Measurements from ENCODE around the gene HMCN2.
"Not testable (repeated sequence)": the region's sequence is repeated elsewhere in the genome, so short reads cannot be mapped to it uniquely, and the experiment has no call there.

Gene HMCN2

DNA sequence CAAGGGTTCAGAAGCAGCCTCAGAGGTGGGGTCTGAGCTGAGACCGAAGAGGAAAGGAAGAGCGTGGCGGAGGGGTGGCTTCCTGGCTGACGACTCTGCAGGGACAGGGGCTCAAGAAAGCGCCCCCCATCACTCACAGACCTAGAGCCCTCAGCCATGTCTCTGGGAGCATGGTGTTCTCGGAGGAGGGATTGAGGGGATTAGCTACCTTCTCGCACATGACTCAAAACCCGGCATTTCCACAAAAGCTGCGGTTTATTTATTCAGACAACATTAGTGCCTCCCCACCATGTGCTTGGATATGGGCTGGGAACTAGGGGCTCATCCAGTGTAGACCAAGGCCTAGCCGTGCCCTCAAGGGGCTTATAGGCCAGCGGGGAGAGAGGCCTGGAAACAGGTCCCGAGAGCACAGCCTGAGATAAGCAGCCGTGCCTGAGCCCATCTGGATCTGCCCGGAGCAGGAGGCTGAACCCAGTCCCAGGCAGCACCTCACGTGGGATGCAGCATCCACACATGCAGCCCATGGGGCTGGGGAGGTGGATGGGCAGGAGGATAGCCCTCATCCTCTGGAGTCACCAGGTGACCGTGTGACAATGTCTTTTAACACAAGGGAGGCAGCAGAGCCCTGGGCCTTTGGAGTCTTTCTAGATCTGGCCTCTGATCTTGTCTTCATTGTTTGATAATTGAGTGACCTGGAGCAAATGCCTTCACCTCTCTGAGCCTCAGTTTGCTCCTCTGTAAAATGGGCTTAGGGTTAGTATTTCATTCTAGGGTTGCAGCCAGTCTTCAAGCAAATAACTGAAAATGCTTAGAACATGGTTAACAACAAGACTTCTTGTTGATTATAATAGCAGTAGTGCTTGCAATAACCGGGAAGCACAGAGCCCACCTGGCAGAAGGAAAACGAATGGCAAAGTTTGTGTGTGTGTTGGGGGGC, 878 bp upstream of the HMCN2 start:
- no peak for DNase-seq (ENCODE audit: low read depth in 2 of 2)

DNA sequence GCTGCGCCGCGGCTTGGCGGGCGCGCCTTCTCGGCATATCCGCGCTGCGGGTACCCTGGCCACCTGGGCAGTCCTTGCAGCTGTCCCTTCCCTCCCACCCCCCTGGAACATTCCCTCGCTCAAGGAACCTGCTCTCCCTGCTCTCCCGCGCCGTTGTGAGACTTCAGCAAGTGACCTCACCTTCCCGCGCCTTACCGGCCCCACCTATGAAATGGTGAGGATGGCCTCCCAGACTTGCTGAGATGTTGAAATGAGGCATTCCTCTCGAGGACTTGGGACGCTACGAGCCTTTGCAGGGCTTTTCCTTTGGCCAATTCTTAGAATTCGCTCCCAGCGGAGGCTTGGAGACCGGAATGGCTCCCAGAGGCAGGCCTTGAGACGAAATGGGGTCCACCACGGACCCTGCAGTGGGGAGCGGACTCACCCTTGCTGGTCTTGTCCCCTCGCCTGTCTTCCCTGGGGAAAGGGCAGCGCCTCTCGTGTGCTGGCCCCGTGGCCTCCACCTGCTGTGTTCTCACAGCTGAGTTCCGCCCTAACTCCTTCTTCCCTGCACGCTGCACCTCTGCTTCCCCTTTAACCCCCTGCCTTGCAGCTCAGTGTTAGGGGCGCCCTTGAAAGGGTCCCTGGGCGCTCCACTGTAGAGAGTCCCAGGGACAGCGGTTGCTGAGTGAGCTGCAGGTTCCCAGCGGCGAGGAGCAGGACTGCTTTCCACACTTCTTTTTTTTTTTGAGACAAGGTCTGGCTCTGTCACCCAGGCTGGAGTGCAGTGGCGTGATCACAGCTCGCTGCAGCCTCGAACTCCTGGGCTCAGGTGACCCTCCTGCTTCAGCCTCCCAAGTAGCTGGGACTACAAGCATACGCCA, 907 bp downstream of the HMCN2 start:
- no peak for DNase-seq (ENCODE audit: low read depth in 2 of 2)

GRCh38 chr9:130267930-130268329, 2.4 kb downstream of the HMCN2 start:
- no peak for DNase-seq (ENCODE audit: low read depth in 2 of 2)

GRCh38 chr9:130268521-130269211, 3.1 kb downstream of the HMCN2 start:
- DNase-seq (ENCODE audit: low read depth in 2 of 2), result no peak

DNA sequence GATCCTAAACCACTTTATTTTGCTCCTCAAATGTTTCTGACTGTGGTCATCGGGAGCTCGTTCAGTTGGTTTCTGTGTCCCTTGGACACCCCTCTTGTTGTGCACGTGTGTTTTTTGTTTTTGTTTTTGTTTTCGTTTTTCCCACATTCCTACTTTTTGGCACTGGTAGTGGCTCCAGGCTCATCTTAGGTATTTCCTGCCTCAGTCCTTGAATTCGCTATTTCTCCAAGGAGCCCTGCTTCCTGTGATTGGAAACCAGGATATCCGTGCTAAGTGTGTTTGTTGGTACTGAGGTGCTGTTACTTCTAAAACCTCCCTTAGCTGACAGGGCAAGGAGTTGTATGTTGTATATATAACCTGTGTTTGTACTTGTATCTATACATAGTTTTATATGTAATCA, 5.9 kb downstream of the HMCN2 start:
- DNase-seq (ENCODE audit: low read depth in 2 of 2), result no peak

DNA sequence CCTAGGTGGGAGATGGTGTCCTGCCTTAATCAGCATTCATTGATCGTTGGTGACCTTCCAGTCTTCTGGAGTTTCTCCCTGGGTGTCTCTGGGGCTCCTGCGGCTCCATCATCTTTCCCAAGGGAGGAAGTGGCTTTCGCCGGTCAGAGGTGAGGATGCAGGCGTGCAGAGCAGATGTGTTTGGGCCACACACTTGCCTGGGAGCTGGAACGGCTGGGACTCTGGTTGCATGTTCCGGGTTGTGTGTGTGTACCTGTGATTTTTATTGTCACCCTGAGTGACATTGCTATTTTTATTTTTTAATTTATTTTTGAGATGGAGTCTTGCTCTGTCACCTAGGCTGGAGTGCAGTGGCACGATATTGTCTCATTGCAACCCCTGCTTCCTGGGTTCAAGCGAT, 9.6 kb downstream of the HMCN2 start:
- DNase-seq (ENCODE audit: low read depth in 2 of 2), result no peak

DNA sequence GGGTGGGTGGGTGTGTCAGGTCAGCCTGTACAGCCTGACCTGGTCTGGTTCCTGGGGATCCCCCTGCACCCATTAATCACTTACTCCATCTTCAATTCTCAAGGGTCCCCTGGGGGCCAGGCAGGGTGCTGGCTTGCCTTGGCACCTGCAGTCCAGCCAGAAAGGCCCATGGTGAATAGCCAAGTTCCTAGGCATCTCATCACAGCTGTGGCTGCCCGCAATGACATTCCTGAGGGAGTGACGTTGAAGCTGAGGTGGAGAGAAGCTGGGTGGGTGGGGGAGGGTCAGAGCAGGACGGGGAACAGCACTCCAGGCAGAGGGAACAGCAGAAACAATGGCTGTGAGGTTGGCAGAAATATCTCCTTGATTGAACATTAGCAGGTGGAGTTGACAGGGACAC, 10.6 kb downstream of the HMCN2 start:
- no peak for DNase-seq (ENCODE audit: low read depth in 2 of 2)

DNA sequence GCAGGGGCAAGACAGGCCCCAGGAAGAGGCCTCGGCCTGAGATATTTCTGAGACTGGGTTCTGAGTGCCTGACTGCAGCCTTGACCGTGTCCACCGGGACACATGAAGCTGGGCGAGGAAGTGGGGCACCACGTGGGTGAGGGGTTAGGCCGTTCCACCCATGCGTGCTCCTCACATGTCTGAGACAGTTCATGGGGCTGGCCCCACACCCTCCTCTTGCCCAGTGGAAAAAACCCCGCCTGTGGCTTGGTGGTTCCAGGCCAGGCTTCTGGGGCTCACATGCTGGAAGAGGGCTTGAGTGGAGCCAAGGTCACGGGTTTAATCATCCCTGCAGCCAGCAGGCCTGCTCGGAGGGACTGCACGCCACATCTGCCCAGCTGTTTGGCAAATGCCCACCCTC, 11.4 kb downstream of the HMCN2 start:
- DNase-seq (ENCODE audit: low read depth in 2 of 2), result no peak

GRCh38 chr9:130277525-130277924, 12.0 kb downstream of the HMCN2 start:
- DNase-seq (ENCODE audit: low read depth in 2 of 2), result not testable (repeated sequence)

- DNase-seq (ENCODE audit: low read depth in 2 of 2), result no peak
These were observed 18.1 kb downstream of the HMCN2 start for GRCh38 chr9:130283539-130284248.

GRCh38 chr9:130284249-130284625, 18.7 kb downstream of the HMCN2 start:
- no peak for DNase-seq (ENCODE audit: low read depth in 2 of 2)

DNA sequence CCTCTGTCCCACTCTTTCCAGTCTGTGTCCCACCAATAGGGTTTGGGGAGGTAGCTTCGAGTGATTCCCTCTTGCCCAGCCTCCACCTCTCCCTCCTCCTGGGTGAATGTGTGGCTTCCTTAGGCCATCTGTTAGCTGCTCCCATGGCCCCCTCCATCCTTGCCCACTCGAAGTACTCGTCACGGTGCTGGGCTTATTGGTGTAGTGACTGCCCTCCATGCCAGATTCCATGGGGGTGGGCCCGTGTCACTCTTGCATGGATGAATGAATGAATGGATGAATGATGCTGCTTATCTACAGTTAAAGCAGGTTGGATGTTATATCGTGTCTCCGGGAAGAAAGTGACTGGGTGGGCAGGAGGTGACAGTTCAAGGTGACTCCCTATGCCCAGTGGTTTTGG, 19.1 kb downstream of the HMCN2 start:
- DNase-seq (ENCODE audit: low read depth in 2 of 2), result no peak

DNA sequence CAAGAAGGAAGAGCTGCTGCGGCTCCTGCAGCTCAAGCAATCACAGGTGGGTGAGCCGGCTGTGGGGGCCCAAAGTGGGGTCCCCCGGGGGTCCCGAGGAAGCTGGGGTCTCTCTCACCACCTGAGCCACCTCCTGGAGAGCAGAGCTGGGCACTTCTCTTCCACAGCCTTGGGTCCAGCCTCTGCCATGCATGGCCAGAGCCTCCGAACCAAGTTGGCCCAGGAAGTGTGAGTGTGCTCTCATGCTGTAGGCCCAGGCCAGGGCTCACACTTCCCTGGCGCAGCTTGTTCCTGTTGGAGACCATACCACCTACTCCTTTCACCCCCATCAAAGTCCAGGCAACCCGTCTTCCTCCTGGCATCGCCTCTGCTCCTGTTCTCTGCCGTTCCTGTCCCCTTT, 19.7 kb downstream of the HMCN2 start:
- DNase-seq (ENCODE audit: low read depth in 2 of 2), result no peak

DNA sequence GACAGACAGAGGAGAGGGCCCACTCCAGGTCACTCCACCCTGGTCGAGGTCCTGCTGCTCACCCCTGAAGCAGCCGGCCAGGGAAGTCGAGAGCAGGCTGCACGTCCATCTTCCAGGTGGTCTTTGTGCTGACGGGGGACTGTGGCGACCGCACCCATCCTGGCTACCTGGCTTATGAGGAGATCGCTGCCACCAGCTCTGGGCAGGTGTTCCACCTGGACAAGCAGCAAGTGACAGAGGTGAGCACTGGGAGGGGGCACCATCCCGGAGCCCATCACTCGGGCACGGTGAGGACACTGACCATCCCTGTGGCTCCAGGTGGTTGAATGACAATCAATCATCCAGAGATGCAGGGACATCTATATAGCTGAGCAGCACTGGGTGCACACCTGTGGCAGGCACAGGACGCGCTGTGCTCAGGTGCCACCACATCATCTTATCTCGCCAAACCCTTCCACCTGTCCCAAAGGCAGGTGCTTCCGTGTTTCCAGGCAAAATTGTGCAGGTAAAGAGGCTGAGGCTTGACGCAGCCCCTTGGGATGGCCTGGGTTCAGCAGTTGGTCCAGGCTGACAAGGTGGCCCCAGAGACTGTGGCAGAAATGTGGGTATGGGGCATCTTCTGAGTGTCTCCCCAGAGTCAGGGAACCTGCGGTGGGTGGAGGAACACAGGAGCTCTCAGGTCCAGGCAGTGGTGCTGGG, 20.7 kb downstream of the HMCN2 start:
- no peak for DNase-seq (ENCODE audit: low read depth in 2 of 2)

DNA sequence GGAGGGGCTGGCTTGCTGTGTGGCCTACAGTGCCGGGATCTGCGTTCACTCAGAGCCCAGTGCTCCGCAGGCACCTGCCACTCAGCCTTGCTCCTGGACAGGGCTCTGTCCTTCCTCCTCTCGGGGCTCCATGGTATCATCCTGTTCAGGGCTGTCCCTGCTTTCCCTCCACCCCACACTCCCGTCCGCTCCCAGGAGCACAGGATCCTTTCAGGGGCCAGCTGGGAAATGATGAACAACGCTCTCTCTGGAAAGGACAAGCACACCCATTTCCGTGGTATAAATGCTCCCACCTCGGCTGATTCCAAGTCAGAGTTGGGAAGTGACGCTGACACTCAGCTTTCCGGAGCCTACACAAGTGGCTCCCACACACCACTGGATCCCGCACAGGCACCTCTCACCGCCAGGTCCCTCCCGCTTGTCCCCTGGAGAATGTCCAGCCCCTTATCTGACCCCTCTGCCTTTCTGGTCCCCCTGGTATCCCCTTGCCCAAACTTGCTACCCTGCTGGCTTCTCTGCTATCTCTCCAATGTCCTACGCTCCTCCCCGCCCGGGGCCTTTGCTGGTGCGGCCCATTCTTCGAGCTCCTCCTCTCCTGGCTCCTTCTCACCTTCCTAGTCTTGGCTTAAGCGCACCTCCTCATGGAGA, 21.3 kb downstream of the HMCN2 start:
- no peak for DNase-seq (ENCODE audit: low read depth in 2 of 2)

- no peak for DNase-seq (ENCODE audit: low read depth in 2 of 2)
These were observed 22.2 kb downstream of the HMCN2 start for GRCh38 chr9:130287736-130288135.

DNA sequence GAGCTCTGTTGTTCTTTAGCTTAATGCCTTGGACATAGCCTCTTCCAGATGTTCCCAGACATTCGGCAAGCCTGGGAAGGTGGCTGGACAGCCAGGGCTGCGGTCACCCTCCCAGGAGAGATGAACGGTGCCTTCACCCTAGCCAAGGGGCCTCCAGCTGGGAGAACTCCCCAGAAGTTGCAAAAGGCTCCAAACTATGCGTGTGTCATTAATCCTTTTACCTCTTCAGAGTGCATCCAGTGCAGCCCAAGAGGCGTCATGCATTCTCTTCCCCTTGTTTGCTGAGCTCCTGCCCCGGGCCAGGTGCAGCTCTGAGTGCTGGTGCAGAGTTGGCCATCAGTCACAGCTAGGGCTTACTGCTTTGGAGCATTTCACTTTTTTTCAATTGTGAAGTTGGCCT, 22.8 kb downstream of the HMCN2 start:
- no peak for DNase-seq (ENCODE audit: low read depth in 2 of 2)

DNA sequence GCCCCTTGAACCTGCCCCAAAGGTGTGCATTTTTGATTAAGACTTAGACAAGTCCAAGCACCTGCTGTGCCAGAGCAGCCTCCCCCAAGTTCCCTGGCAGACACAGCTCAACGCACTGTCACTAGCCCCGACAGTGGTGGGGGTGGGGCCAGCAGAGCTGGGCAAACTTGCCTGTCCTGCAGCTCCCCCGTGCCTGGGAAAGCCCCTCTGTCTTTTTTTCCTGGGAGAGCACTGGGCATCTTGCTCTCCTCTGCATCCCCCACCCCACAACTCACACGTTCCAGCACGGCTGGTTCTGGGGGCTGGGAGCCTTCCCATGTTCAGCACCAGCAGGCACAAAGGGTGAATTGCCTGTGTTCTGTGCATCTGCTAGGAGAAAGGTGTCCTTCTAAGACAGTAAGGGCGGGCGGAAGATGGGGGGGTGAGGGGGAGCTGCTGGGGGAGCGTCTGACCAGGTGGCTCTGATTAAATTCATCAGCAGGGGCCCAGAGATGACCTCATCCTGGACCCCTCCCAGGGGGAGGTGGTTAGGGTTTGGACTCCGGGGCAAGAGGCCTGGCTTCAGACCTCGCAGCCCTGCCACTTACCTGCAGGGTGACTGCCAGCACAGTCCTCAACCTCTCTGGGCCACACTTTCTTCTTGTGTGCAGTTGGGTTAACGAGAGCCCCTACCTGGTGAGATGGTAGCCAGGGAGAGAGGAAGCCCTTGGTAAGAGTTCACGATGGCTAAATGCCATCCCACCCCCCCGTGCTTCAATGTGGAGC, 23.5 kb downstream of the HMCN2 start:
- no peak for DNase-seq (ENCODE audit: low read depth in 2 of 2)

- DNase-seq (ENCODE audit: low read depth in 2 of 2), result no peak
These were observed 24.2 kb downstream of the HMCN2 start for GRCh38 chr9:130289711-130290241.

Data from stimulated activated CD8-positive, alpha-beta memory T cell treated with anti-CD3 and anti-CD28 coated beads, Interleukin-7, amount 100 ng/mL, for 1 hour (primary cell).